Measurements from ENCODE around the gene RPL12. TPM values are rescaled to one million over a fixed set of nuclear protein-coding genes. Genes with fewer than 3 reads are reported as not detected.
"Not testable (repeated sequence)": the region's sequence is repeated elsewhere in the genome, so short reads cannot be mapped to it uniquely, and the experiment has no call there.

The RPL12 gene
- total RNA-seq, 1 donor from 2014 or later = 1,953 TPM

- DNase-seq (ENCODE audit: low spot score) = no peak
Observed at GRCh38 chr9:127467621-127468020, 16.4 kb upstream of the RPL12 start.

GRCh38 chr9:127466407-127466917 is 15.3 kb upstream of the RPL12 start:
- not testable (repeated sequence) for DNase-seq (ENCODE audit: low spot score)

- no peak for DNase-seq (ENCODE audit: low spot score)
Observed at GRCh38 chr9:127463911-127464310, 12.7 kb upstream of the RPL12 start.

GRCh38 chr9:127463382-127463781 is 12.2 kb upstream of the RPL12 start:
- no peak for DNase-seq (ENCODE audit: low spot score)

- no peak for DNase-seq (ENCODE audit: low spot score)
Observed at GRCh38 chr9:127458921-127459320, 7.7 kb upstream of the RPL12 start.

GRCh38 chr9:127457191-127457878 is 6.1 kb upstream of the RPL12 start:
- no peak for DNase-seq (ENCODE audit: low spot score)

- no peak for DNase-seq (ENCODE audit: low spot score)
Observed at GRCh38 chr9:127455324-127455992, 4.3 kb upstream of the RPL12 start.

GRCh38 chr9:127452691-127453090 is 1.5 kb upstream of the RPL12 start:
- DNase-seq (ENCODE audit: low spot score) = peak; percentile 60

- peak; percentile 77 for DNase-seq (ENCODE audit: low spot score)
Observed at GRCh38 chr9:127451858-127452656, 851 bp upstream of the RPL12 start.

GRCh38 chr9:127451608-127451857 is 327 bp upstream of the RPL12 start:
- DNase-seq (ENCODE audit: low spot score) = no peak

- no peak for DNase-seq (ENCODE audit: low spot score)
Observed at GRCh38 chr9:127450243-127450760, 904 bp downstream of the RPL12 start.

- DNase-seq (ENCODE audit: low spot score) = no peak
Observed at GRCh38 chr9:127449332-127449966, 1.8 kb downstream of the RPL12 start.

- no peak for DNase-seq (ENCODE audit: low spot score)
Observed at GRCh38 chr9:127448112-127448805, 2.9 kb downstream of the RPL12 start.

GRCh38 chr9:127447416-127448111 is 3.6 kb downstream of the RPL12 start:
- no peak for DNase-seq (ENCODE audit: low spot score)

GRCh38 chr9:127446713-127447415 is 4.3 kb downstream of the RPL12 start:
- DNase-seq (ENCODE audit: low spot score) = no peak

GRCh38 chr9:127445851-127446712 is 5.1 kb downstream of the RPL12 start:
- DNase-seq (ENCODE audit: low spot score) = no peak

GRCh38 chr9:127444921-127445850 is 6.0 kb downstream of the RPL12 start:
- DNase-seq (ENCODE audit: low spot score) = no peak

Data from ureter (tissue), 1 donor.